ENCODE data around the gene AMMECR1. TPM values are rescaled to one million over a fixed set of nuclear protein-coding genes. Genes with fewer than 3 reads are reported as not detected.

Gene AMMECR1
- total and polyA plus RNA-seq, 2 of the 8 experiments (the other 6 are each of a cell fraction or from before 2014, with no cell fraction given), result 10.2 to 21.2 TPM

GRCh38 chrX:110172215-110172614 lies 145.7 kb downstream of the AMMECR1 start:
- DNase-seq (ENCODE audit: low read depth in 1 of 2, low spot score in 2 of 2) (no peak), FAIRE-seq (no peak)
- Histone ChIP-seq H3K4me1 (replicated peaks in 1 of 4; ENCODE audit: control insufficient read depth in 3 of 4, insufficient read depth in 4 of 4, low read length in 3 of 4) (0 out of 7 replicates have a peak, but pooled peaks cover 0 to 3% (median 0%) of the 10 kb centered on the region in 4 experiments), H4K8ac (ENCODE audit: extremely low read depth, insufficient read depth, low read length) (no peak overlapping the region), H3K79me2 (ENCODE audit: control insufficient read depth in 1 of 2, insufficient read depth in 2 of 2, low read length in 2 of 2) (no peaks in the 10 kb centered on the region), H3K23me2 (ENCODE audit: low read depth, low read length) (no peaks in the 10 kb centered on the region), H2BK5ac (ENCODE audit: low read depth, low read length) (no peak overlapping the region), H3K27me3 (replicated peaks in 1 of 4; ENCODE audit: control insufficient read depth in 3 of 4, extremely low read depth in 1 of 4, insufficient read depth in 3 of 4, low read length in 3 of 4) (no peaks in the 10 kb centered on the region), H3K4me2 (ENCODE audit: insufficient read depth in 1 of 2, low read depth in 2 of 2, low read length in 2 of 2) (no peak overlapping the region), H3K14ac (ENCODE audit: insufficient read length) (no peak overlapping the region), H2BK120ac (replicated peaks; ENCODE audit: low read depth, low read length) (no peak overlapping the region), H3K23ac (ENCODE audit: insufficient read length) (no peak overlapping the region), H2AFZ (ENCODE audit: low read length) (no peak overlapping the region), H3K79me1 (ENCODE audit: low read depth, low read length) (no peaks in the 10 kb centered on the region), H4K5ac (ENCODE audit: insufficient read length, low read depth, low read length) (no peak overlapping the region), H3K18ac (ENCODE audit: extremely low read depth, low read length) (no peak overlapping the region), H3K9me3 (ENCODE audit: insufficient read depth in 2 of 2, low read depth in 1 of 2, low read length in 1 of 2) (no peaks in the 10 kb centered on the region), H2BK15ac (ENCODE audit: low read length) (no peak overlapping the region), H2BK20ac (ENCODE audit: low read length) (no peak overlapping the region), H3K4me3 (ENCODE audit: extremely low read depth in 1 of 4, insufficient read depth in 2 of 4, low read depth in 3 of 4, low read length in 4 of 4) (no peak overlapping the region), H3K56ac (replicated peaks; ENCODE audit: insufficient read length, low read depth, low read length) (no peak overlapping the region), H3K9ac (replicated peaks in 1 of 4; ENCODE audit: extremely low read depth in 1 of 4, low read depth in 3 of 4, low read length in 3 of 4) (no peak overlapping the region), H3K27ac (ENCODE audit: low read depth, low read length) (no peak overlapping the region), H3K36me3 (ENCODE audit: control insufficient read depth in 2 of 4, insufficient read depth in 4 of 4, low read length in 3 of 4) (no peaks in the 10 kb centered on the region), H2AK5ac (ENCODE audit: low read depth, low read length) (no peak overlapping the region), H4K20me1 (replicated peaks in 1 of 2; ENCODE audit: control insufficient read depth in 1 of 2, insufficient read depth in 2 of 2, low read length in 2 of 2) (peaks cover 0 to 4% of the 10 kb centered on the region in 2 experiments), H3K4ac (replicated peaks; ENCODE audit: insufficient read length, low read depth, low read length) (no peak overlapping the region), H4K91ac (replicated peaks; ENCODE audit: insufficient read length, low read length) (no peak overlapping the region), H2BK12ac (ENCODE audit: low read depth, low read length) (no peak overlapping the region)
- POLR2A ChIA-PET (ENCODE audit: partially characterized antibody), result interaction anchor here (0.5 kb wide), 1 partner anchor 194 kb away, joined by 3 read pairs; no protein-coding TSS in a partner anchor
- WGBS, 2 experiments (ENCODE audit: extremely low coverage in 1 of 2, insufficient coverage in 1 of 2, insufficient read length in 1 of 2, insufficient replicate concordance in 2 of 2, low coverage in 1 of 2, low lambda C conversion rate in 2 of 2, missing lambda C conversion rate in 1 of 2), result 89% methylated on average over 6 of the region's 10 CpGs; no CpG with 5 or more reads in 1 of the 2 experiments
- CTCF ChIA-PET (ENCODE audit: partially characterized antibody), result interaction anchor here (1.2 to 34.1 kb wide), 2 partner anchors 12 to 239 kb away, joined by 3 to 742 read pairs; no protein-coding TSS in a partner anchor
- TF ChIP-seq MAX (IDR thresholded peaks at IDR 0.05) (no peak), ATF2 (IDR thresholded peaks at IDR 0.05; ENCODE audit: low read length) (no peak), TAF7 (optimal IDR thresholded peaks at IDR 0.05; ENCODE audit: borderline replicate concordance, low read depth, low read length) (no peak), YY1 (IDR thresholded peaks at IDR 0.05; ENCODE audit: low read depth, low read length) (no peak), RFX5 (IDR thresholded peaks at IDR 0.05; ENCODE audit: borderline replicate concordance, low read depth, low read length) (no peak), PHF8 (conservative IDR thresholded peaks at IDR 0.05; ENCODE audit: low read depth, low read length) (no peak), RXRA (IDR thresholded peaks at IDR 0.05; ENCODE audit: insufficient read depth, low read depth, low read length) (no peak), BRCA1 (IDR thresholded peaks at IDR 0.05; ENCODE audit: low read depth, low read length) (no peak), TCF12 (IDR thresholded peaks at IDR 0.05; ENCODE audit: low read depth, low read length) (no peak), SIX5 (IDR thresholded peaks at IDR 0.05; ENCODE audit: low read depth, low read length) (no peak), SP4 (IDR thresholded peaks at IDR 0.05; ENCODE audit: low read length) (no peak), CTBP2 (IDR thresholded peaks at IDR 0.05; ENCODE audit: borderline replicate concordance, insufficient read depth, insufficient read length, low read length) (no peak), SP1 (IDR thresholded peaks at IDR 0.05; ENCODE audit: low read depth, low read length) (no peak)
